ENCODE data around the gene VCP.

VCP gene

DNA sequence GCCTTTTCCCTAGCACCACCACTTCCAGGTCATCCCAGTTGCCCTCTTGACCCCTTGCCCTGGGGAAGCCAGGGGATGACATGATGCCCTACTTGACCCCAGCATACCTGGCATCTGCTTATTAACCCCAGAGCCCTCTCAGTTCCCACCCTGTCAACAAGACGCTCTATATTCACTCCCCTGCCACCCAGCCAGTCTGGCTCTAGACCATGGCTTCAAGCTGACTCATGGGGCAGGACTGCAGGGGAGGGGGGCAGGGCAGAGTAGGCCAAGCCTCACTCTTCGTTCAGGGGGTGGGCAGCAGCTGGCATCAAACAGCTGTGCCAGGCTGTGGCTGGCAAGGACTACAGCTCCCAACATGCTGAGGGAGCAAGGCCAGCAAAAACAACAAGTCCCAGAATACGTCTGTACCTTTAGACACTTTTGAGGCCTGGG, 37.9 kb upstream of the VCP start:
- no peak for TF ChIP-seq IKZF3 (tag by site-specific recombination; IDR thresholded peaks at IDR 0.05)
- no peak for TF ChIP-seq ZNF514 (tag by site-specific recombination; IDR thresholded peaks at IDR 0.05)
- no peak for TF ChIP-seq ZFHX2 (tag by site-specific recombination; conservative IDR thresholded peaks at IDR 0.05)
- no peak for TF ChIP-seq BCL11A (tag by site-specific recombination; IDR thresholded peaks at IDR 0.05; ENCODE audit: low read depth)
- TF ChIP-seq ZEB2 (tag by site-specific recombination; IDR thresholded peaks at IDR 0.05): no peak
- TF ChIP-seq ZNF664 (tag by site-specific recombination; IDR thresholded peaks at IDR 0.05): no peak
- TF ChIP-seq, protein P1, sequence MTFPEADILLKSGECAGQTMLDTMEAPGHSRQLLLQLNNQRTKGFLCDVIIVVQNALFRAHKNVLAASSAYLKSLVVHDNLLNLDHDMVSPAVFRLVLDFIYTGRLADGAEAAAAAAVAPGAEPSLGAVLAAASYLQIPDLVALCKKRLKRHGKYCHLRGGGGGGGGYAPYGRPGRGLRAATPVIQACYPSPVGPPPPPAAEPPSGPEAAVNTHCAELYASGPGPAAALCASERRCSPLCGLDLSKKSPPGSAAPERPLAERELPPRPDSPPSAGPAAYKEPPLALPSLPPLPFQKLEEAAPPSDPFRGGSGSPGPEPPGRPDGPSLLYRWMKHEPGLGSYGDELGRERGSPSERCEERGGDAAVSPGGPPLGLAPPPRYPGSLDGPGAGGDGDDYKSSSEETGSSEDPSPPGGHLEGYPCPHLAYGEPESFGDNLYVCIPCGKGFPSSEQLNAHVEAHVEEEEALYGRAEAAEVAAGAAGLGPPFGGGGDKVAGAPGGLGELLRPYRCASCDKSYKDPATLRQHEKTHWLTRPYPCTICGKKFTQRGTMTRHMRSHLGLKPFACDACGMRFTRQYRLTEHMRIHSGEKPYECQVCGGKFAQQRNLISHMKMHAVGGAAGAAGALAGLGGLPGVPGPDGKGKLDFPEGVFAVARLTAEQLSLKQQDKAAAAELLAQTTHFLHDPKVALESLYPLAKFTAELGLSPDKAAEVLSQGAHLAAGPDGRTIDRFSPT (tag by site-specific recombination; IDR thresholded peaks at IDR 0.05): 0 out of 2 replicates have a peak, but pooled peaks have one; percentile 53
- TF ChIP-seq, protein P2, sequence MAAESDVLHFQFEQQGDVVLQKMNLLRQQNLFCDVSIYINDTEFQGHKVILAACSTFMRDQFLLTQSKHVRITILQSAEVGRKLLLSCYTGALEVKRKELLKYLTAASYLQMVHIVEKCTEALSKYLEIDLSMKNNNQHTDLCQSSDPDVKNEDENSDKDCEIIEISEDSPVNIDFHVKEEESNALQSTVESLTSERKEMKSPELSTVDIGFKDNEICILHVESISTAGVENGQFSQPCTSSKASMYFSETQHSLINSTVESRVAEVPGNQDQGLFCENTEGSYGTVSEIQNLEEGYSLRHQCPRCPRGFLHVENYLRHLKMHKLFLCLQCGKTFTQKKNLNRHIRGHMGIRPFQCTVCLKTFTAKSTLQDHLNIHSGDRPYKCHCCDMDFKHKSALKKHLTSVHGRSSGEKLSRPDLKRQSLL (tag by site-specific recombination; IDR thresholded peaks at IDR 0.05): no peak
- no peak for TF ChIP-seq ZNF670 (tag by site-specific recombination; IDR thresholded peaks at IDR 0.05; ENCODE audit: low read depth)
- no peak for TF ChIP-seq ZNF146 (tag by site-specific recombination; IDR thresholded peaks at IDR 0.05)
- TF ChIP-seq, protein P3, sequence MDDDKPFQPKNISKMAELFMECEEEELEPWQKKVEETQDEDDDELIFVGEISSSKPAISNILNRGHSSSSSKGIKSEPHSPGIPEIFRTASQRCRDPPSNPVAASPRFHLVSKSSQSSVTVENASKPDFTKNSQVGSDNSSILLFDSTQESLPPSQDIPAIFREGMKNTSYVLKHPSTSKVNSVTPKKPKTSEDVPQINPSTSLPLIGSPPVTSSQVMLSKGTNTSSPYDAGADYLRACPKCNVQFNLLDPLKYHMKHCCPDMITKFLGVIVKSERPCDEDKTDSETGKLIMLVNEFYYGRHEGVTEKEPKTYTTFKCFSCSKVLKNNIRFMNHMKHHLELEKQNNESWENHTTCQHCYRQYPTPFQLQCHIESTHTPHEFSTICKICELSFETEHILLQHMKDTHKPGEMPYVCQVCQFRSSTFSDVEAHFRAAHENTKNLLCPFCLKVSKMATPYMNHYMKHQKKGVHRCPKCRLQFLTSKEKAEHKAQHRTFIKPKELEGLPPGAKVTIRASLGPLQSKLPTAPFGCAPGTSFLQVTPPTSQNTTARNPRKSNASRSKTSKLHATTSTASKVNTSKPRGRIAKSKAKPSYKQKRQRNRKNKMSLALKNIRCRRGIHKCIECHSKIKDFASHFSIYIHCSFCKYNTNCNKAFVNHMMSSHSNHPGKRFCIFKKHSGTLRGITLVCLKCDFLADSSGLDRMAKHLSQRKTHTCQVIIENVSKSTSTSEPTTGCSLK (tag by site-specific recombination; IDR thresholded peaks at IDR 0.05): no peak
- TF ChIP-seq ZNF791 (tag by site-specific recombination; IDR thresholded peaks at IDR 0.05): no peak
- TF ChIP-seq ZNF768 (tag by site-specific recombination; IDR thresholded peaks at IDR 0.05): no peak
- no peak for TF ChIP-seq ZNF558 (tag by site-specific recombination; IDR thresholded peaks at IDR 0.05)
- peak; percentile 41; the same call in 1 of the 2 replicates for TF ChIP-seq ZNF76 (tag by site-specific recombination; IDR thresholded peaks at IDR 0.05; ENCODE audit: borderline replicate concordance, low read depth)
- no peak for TF ChIP-seq ZNF776 (tag by site-specific recombination; IDR thresholded peaks at IDR 0.05; ENCODE audit: borderline replicate concordance)
- no peak for TF ChIP-seq ZFP69B (tag by site-specific recombination; IDR thresholded peaks at IDR 0.05)
- ChIA-PET POLR2A (interaction anchor here (1.3 to 2.5 kb wide), 4 partner anchors 8 to 52 kb away, joined by 3 to 23 read pairs (median 11); partner anchors contain the start of genes PIGO, STOML2, UNC13B and VCP), CTCF (interaction anchor here (0.7 to 1.3 kb wide), 5 partner anchors 8 to 444 kb away, joined by 3 to 8 read pairs (median 4); partner anchors contain the start of genes PIGO and STOML2)
- Histone ChIP-seq H3K4me1 (ENCODE audit: control insufficient read depth, insufficient read depth, low read length) (peaks cover 13% of the 10 kb centered on the region), H3K27ac (ENCODE audit: extremely low read depth, low read depth, low read length) (no peak overlapping the region), H3K4me3 (ENCODE audit: low read depth, low read length) (no peak overlapping the region), H3K9me3 (ENCODE audit: control insufficient read depth, insufficient read depth, low read depth, low read length) (no peaks in the 10 kb centered on the region), H3K36me3 (ENCODE audit: control insufficient read depth in 2 of 2, insufficient read depth in 1 of 2, low read length in 2 of 2) (peaks cover 0 to 32% of the 10 kb centered on the region in 2 experiments; a peak in 1 of 3 replicates)

DNA sequence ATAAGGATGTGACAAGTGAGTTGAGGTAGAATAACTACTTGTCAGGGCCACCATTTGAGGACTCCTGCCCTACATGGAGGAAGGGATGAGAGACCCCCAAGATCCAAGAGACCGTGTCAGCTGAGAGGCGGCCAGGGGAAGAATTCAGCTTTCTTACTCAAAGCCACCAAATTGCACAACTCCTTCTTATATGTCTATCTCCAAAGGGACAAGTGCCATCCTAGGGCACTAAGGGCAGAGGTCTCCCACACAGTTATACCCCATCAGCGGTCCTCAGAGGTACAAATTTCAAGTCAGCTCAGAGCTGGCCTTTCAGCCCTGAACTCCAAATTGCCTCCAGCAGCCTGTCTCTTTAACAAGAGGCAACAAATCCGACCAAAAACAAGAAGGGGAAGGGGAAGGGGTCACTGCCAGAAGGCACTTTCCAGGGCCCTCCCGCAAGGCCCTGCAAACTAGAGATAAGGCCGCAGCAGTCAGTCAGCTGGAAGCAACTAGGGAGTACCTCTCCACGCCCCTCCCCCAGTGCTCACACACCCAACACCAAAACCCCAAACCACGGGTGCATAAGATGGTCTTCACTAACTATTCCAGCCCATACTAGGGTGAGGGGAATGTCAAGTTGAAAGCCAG, 36.6 kb upstream of the VCP start:
- H3K4me3 ChIP-seq (ENCODE audit: low read depth, low read length): no peak overlapping the region
- peaks cover 0 to 40% of the 10 kb centered on the region in 2 experiments; a peak in 1 of 3 replicates for H3K36me3 ChIP-seq (ENCODE audit: control insufficient read depth in 2 of 2, insufficient read depth in 1 of 2, low read length in 2 of 2)
- H3K9me3 ChIP-seq (ENCODE audit: control insufficient read depth, insufficient read depth, low read depth, low read length): no peaks in the 10 kb centered on the region
- peaks cover 4% of the 10 kb centered on the region for H3K4me1 ChIP-seq (ENCODE audit: control insufficient read depth, insufficient read depth, low read length)
- no peak overlapping the region for H3K27ac ChIP-seq (ENCODE audit: extremely low read depth, low read depth, low read length)
- POLR2A ChIA-PET: interaction anchor here (0.6 kb wide), 1 partner anchor 42 kb away, joined by 3 read pairs; no protein-coding TSS in a partner anchor
- CTCF ChIA-PET: interaction anchor here (0.7 to 1.5 kb wide), 2 partner anchors 12 to 30 kb away, joined by 4 to 5 read pairs; partner anchors contain the start of gene PIGO
- no peak for TF ChIP-seq KLF16 (tag by site-specific recombination; IDR thresholded peaks at IDR 0.05)
- TF ChIP-seq ZBTB20 (tag by site-specific recombination; IDR thresholded peaks at IDR 0.05): no peak
- TF ChIP-seq ZNF76 (tag by site-specific recombination; IDR thresholded peaks at IDR 0.05; ENCODE audit: borderline replicate concordance, low read depth): no peak
- no peak for TF ChIP-seq ZNF335 (tag by site-specific recombination; conservative IDR thresholded peaks at IDR 0.05)
- TF ChIP-seq ZNF776 (tag by site-specific recombination; IDR thresholded peaks at IDR 0.05; ENCODE audit: borderline replicate concordance): no peak
- no peak for TF ChIP-seq ZNF791 (tag by site-specific recombination; IDR thresholded peaks at IDR 0.05)
- TF ChIP-seq, protein P4, sequence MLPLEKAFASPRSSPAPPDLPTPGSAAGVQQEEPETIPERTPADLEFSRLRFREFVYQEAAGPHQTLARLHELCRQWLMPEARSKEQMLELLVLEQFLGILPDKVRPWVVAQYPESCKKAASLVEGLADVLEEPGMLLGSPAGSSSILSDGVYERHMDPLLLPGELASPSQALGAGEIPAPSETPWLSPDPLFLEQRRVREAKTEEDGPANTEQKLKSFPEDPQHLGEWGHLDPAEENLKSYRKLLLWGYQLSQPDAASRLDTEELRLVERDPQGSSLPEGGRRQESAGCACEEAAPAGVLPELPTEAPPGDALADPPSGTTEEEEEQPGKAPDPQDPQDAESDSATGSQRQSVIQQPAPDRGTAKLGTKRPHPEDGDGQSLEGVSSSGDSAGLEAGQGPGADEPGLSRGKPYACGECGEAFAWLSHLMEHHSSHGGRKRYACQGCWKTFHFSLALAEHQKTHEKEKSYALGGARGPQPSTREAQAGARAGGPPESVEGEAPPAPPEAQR (tag by site-specific recombination; IDR thresholded peaks at IDR 0.05): no peak
- TF ChIP-seq, protein P5, sequence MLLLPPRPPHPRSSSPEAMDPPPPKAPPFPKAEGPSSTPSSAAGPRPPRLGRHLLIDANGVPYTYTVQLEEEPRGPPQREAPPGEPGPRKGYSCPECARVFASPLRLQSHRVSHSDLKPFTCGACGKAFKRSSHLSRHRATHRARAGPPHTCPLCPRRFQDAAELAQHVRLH (tag by site-specific recombination; IDR thresholded peaks at IDR 0.05): no peak
- no peak for TF ChIP-seq RBAK (tag by site-specific recombination; IDR thresholded peaks at IDR 0.05)
- TF ChIP-seq ZNF510 (tag by site-specific recombination; IDR thresholded peaks at IDR 0.05; ENCODE audit: insufficient replicate concordance): no peak
- no peak for TF ChIP-seq ZNF670 (tag by site-specific recombination; IDR thresholded peaks at IDR 0.05; ENCODE audit: low read depth)
- no peak for TF ChIP-seq ZNF416 (tag by site-specific recombination; IDR thresholded peaks at IDR 0.05)
- no peak for TF ChIP-seq ZNF274 (IDR thresholded peaks at IDR 0.05; ENCODE audit: low read length)
- TF ChIP-seq ZNF274 (tag by site-specific recombination; IDR thresholded peaks at IDR 0.05; ENCODE audit: borderline replicate concordance): no peak
